HEK293 (cell line): ENCODE data around the gene TRAF4.

ENCODE experiments used
- CTCF ChIP-seq: fragments of 450-650 bp; formaldehyde crosslinking; IDR thresholded peaks from 2 replicates; pipeline ENCODE4 v1.5.1; 2016; ENCODE audit warnings: missing biosample characterization, missing genetic modification characterization
- GLI4 ChIP-seq: fragments of 450-650 bp; formaldehyde crosslinking; IDR thresholded peaks from 2 replicates; pipeline ENCODE4 v1.5.1; 2016; ENCODE audit warnings: missing biosample characterization, missing genetic modification characterization
- PATZ1 ChIP-seq: fragments of 450-650 bp; formaldehyde crosslinking; IDR thresholded peaks from 2 replicates; pipeline ENCODE4 v1.5.1; 2016; ENCODE audit warnings: missing biosample characterization, missing genetic modification characterization
- SP2 ChIP-seq: fragments of 450-650 bp; formaldehyde crosslinking; IDR thresholded peaks from 2 replicates; pipeline ENCODE4 v1.5.1; 2016; ENCODE audit warnings: missing biosample characterization, missing genetic modification characterization
- ZBTB17 ChIP-seq: fragments of 450-650 bp; formaldehyde crosslinking; IDR thresholded peaks from 2 replicates; pipeline ENCODE4 v1.5.1; 2016; ENCODE audit warnings: missing biosample characterization, missing genetic modification characterization
- ZNF184 ChIP-seq: fragments of 450-650 bp; IDR thresholded peaks from 2 replicates; pipeline ENCODE4 v1.5.1; 2018; ENCODE audit warnings: missing biosample characterization, mild to moderate bottlenecking, missing genetic modification characterization
- ZNF23 ChIP-seq: fragments of 450-650 bp; formaldehyde crosslinking; IDR thresholded peaks from 2 replicates; pipeline ENCODE4 v1.5.1; 2016; ENCODE audit warnings: missing biosample characterization, missing genetic modification characterization, borderline replicate concordance
- ZNF274 ChIP-seq, 2 experiments: fragments of 200-500 bp in 1 of 2; fragments of 450-650 bp in 1 of 2; sonication (Bioruptor generic) in 1 of 2; formaldehyde crosslinking in 1 of 2; IDR thresholded peaks; 2 replicates each; pipeline versions ENCODE4 v1.5.1 to v1.6.1; 2014 to 2016; ENCODE audit warnings: borderline replicate concordance in 1 of 2, inconsistent platforms in 1 of 2, low read length in 1 of 2, missing biosample characterization in 1 of 2, missing genetic modification characterization in 1 of 2
- ZNF335 ChIP-seq: fragments of 450-650 bp; formaldehyde crosslinking; conservative IDR thresholded peaks from 2 replicates; pipeline ENCODE4 v1.5.1; 2016; ENCODE audit warnings: missing biosample characterization, missing genetic modification characterization
- ZNF362 ChIP-seq: fragments of 450-650 bp; formaldehyde crosslinking; IDR thresholded peaks from 2 replicates; pipeline ENCODE4 v1.5.1; 2016; ENCODE audit warnings: missing biosample characterization, missing genetic modification characterization
- ZNF777 ChIP-seq: fragments of 450-650 bp; formaldehyde crosslinking; IDR thresholded peaks from 2 replicates; pipeline ENCODE4 v1.5.1; 2017; ENCODE audit warnings: missing biosample characterization, missing genetic modification characterization, borderline replicate concordance
- ZNF785 ChIP-seq: fragments of 450-650 bp; formaldehyde crosslinking; IDR thresholded peaks from 2 replicates; pipeline ENCODE4 v1.5.1; 2016; ENCODE audit warnings: missing biosample characterization, missing genetic modification characterization

- TF ChIP-seq ZNF335 (tag by site-specific recombination) (no peak), ZBTB17 (tag by site-specific recombination) (no peak), ZNF184 (no peak), CTCF (tag by site-specific recombination) (no peak), GLI4 (tag by site-specific recombination) (no peak), ZNF23 (tag by site-specific recombination) (no peak), SP2 (tag by site-specific recombination) (no peak), ZNF274 (IDR thresholded peaks at IDR 0.05; ENCODE audit: low read length) (no peak), ZNF274 (tag by site-specific recombination; IDR thresholded peaks at IDR 0.05; ENCODE audit: borderline replicate concordance) (no peak), PATZ1 (peak; percentile 50), ZNF362 (tag by site-specific recombination) (no peak), ZNF785 (tag by site-specific recombination) (no peak), ZNF777 (no peak)
Observed at GRCh38 chr17:28723159-28723835, 20.5 kb upstream of the TRAF4 start.
